ENCODE data around the gene ANO10. TPM values are rescaled to one million over a fixed set of nuclear protein-coding genes. Genes with fewer than 3 reads are reported as not detected.

The ANO10 gene
- total and polyA plus RNA-seq, 7 donors = 9.0 to 30.5 (median 16.8) TPM

DNA sequence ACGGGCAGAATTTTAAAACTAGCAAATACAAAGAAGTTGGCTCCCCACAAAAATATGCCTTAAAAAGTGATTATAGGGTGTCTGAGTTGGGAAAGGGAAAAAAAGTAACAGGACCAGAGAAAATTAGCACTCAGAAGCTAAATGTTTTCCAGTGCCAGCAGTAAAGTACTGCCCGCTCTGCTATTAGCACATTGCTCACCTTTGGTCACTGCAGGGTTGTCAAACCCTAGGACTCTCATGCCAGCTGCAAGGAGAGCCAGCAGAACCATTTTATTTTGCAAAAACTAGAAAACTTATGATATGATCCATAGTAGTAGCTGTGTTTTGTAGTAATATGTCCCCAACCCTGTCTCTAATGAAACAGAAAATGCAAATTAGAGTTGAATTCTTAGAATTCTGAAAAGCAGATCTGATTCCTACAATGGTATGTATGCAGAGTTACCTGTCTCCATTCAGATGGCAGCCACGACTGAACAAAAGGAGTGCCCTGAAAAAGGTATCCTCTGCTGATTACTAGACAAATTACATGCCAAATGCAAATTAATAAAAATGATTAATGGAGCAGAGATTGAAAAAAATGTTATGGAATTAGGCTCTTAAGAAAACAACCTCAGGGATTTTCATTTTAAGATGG, 185.2 kb downstream of the ANO10 start:
- intact Hi-C loops (cut with DNase I) = no loop called here
- no peaks in the 10 kb centered on the region for H3K36me3 ChIP-seq
- 90 to 98% methylated on average over 3 of the region's 3 CpGs for WGBS, 2 donors

DNA sequence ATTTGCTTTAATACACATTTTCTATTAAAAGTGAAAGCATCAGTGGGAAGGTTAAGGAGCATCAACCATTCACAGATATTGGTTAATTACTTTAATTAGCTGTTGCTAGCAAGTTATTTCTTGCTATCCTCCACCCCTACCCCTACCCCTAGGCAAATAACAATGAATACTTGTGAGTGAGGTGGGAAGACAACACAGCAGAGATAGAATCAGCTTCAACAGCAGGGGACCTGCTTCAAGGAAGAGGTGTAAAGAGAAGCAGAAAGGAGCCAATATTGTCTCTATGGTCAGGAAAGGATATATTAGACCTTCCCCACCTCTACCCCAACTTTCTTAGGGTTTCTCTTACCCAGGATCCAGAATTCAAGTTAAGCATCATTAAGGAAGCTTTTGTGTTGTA, 186.1 kb downstream of the ANO10 start:
- Histone ChIP-seq H3K4me1 (no peaks in the 10 kb centered on the region), H3K27me3 (no peaks in the 10 kb centered on the region), H3K36me3 (no peaks in the 10 kb centered on the region), H3K27ac (no peak overlapping the region), H3K4me3 (no peak overlapping the region), H3K9me3 (no peaks in the 10 kb centered on the region)
- intact Hi-C loops (cut with DNase I) = no loop called here
- TF ChIP-seq, protein P1, sequence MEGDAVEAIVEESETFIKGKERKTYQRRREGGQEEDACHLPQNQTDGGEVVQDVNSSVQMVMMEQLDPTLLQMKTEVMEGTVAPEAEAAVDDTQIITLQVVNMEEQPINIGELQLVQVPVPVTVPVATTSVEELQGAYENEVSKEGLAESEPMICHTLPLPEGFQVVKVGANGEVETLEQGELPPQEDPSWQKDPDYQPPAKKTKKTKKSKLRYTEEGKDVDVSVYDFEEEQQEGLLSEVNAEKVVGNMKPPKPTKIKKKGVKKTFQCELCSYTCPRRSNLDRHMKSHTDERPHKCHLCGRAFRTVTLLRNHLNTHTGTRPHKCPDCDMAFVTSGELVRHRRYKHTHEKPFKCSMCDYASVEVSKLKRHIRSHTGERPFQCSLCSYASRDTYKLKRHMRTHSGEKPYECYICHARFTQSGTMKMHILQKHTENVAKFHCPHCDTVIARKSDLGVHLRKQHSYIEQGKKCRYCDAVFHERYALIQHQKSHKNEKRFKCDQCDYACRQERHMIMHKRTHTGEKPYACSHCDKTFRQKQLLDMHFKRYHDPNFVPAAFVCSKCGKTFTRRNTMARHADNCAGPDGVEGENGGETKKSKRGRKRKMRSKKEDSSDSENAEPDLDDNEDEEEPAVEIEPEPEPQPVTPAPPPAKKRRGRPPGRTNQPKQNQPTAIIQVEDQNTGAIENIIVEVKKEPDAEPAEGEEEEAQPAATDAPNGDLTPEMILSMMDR (IDR thresholded peaks at IDR 0.05) = no peak
- TF ChIP-seq POLR2AphosphoS5 (IDR thresholded peaks at IDR 0.05) = no peak
- no peak for TF ChIP-seq POLR2A (IDR thresholded peaks at IDR 0.05)
- no peak for TF ChIP-seq EP300 (IDR thresholded peaks at IDR 0.05)
- DNase-seq = no peak

More for the DNA sequence above, 185.2 kb downstream of the ANO10 start:
- H3K27ac ChIP-seq = no peak overlapping the region
- H3K4me3 ChIP-seq = no peak overlapping the region
- H3K27me3 ChIP-seq = no peaks in the 10 kb centered on the region
- no peak for DNase-seq
- no peaks in the 10 kb centered on the region for H3K4me1 ChIP-seq
- H3K9me3 ChIP-seq = no peaks in the 10 kb centered on the region
- TF ChIP-seq EP300 (IDR thresholded peaks at IDR 0.05) (no peak), POLR2A (IDR thresholded peaks at IDR 0.05) (no peak), POLR2AphosphoS5 (IDR thresholded peaks at IDR 0.05) (no peak)
- TF ChIP-seq, protein P1 (IDR thresholded peaks at IDR 0.05) = no peak

DNA sequence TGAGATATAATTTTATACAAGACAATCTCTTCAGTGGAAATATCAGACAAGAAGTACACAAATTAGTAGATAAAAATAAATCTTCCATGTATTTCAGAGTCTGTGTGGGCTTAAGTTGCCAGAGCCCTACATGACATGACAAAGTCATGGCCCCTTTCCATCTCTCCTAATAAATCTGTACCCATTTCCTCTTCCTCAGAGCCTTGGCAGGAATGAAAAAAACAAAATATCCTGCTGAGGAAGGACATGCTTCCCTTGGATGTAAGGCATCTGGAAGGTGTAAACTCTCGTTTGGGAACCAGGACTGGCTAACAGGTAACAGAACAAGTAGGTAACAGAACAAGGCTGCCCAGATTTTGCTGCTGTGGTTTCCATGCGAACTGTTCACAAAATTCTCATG, 187.4 kb downstream of the ANO10 start:
- intact Hi-C loops (cut with DNase I) = no loop called here
- no peak overlapping the region for H3K27ac ChIP-seq
- H3K27me3 ChIP-seq = no peaks in the 10 kb centered on the region
- no peak overlapping the region for H3K4me3 ChIP-seq
- no peaks in the 10 kb centered on the region for H3K9me3 ChIP-seq
- H3K4me1 ChIP-seq = no peaks in the 10 kb centered on the region
- DNase-seq = no peak
- no peaks in the 10 kb centered on the region for H3K36me3 ChIP-seq
- WGBS, 2 donors = 87 to 91% methylated on average over 2 of the region's 2 CpGs
- TF ChIP-seq EP300 (IDR thresholded peaks at IDR 0.05) (no peak), POLR2AphosphoS5 (IDR thresholded peaks at IDR 0.05) (no peak)

DNA sequence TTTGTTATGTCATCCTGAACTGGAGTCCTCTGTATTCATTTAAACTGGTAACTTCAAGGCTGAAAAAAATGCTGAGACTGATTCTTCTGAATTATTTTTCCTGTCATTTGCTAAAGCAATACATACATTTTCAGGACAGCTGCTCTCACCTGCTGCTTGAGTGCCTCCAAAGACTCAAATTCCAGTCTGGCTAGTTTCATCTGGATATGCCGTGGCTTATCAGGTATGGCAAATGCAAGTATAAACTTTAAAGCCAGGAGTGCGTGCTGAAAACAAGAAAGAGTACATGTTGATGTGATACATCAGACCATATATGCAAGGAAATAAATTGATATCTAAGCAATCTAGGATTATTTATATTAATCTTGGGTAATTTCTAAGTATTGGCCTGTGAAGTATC, 189.3 kb downstream of the ANO10 start:
- no peaks in the 10 kb centered on the region for H3K27me3 ChIP-seq
- intact Hi-C loops (cut with DNase I) = no loop called here
- no peak for TF ChIP-seq POLR2A (IDR thresholded peaks at IDR 0.05)
- no peak for TF ChIP-seq POLR2AphosphoS5 (IDR thresholded peaks at IDR 0.05)
- TF ChIP-seq EP300 (IDR thresholded peaks at IDR 0.05) = no peak
- TF ChIP-seq, protein P1 (IDR thresholded peaks at IDR 0.05) = no peak
- no peak overlapping the region for H3K4me3 ChIP-seq
- H3K4me1 ChIP-seq = no peaks in the 10 kb centered on the region
- H3K9me3 ChIP-seq = no peaks in the 10 kb centered on the region
- DNase-seq = no peak
- no peaks in the 10 kb centered on the region for H3K36me3 ChIP-seq
- 97 to 99% methylated on average over 2 of the region's 2 CpGs for WGBS, 2 donors
- H3K27ac ChIP-seq = no peak overlapping the region

DNA sequence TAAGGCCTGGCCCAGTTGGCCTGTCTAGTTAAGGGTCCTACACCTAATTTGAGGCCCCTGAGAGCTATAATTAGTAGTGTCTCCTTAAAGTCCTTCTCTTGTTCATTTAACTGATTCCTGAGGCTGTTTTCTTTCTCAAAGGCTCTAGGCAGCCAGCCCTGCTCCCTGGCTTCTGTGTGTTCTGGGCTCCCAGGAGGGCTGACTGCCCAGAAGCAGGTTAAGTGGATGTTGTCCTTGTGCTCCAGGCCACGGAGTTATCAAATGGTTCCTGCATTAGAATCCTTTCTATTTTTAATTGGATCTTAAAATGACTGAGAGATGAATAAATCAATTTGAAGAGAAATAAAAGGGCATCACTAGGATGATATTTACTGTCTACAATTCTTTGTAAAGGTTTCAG, 195.4 kb downstream of the ANO10 start:
- DNase-seq = no peak
- Histone ChIP-seq H3K4me1 (peaks cover 0 to 34% (median 27%) of the 10 kb centered on the region in 4 donors), H3K27me3 (no peaks in the 10 kb centered on the region), H3K4me3 (no peak overlapping the region), H3K36me3 (no peaks in the 10 kb centered on the region), H3K9me3 (no peaks in the 10 kb centered on the region), H3K27ac (peak overlapping the region in 3 of 4 donors; percentile 57 to 78 (median 69))
- TF ChIP-seq, protein P1 (IDR thresholded peaks at IDR 0.05) = no peak
- TF ChIP-seq POLR2AphosphoS5 (IDR thresholded peaks at IDR 0.05) (peak in 1 of 4 donors; percentile 61), EP300 (IDR thresholded peaks at IDR 0.05) (peak in 1 of 4 donors; percentile 8)
- WGBS, 2 donors = 83 to 99% methylated on average over 1 of the region's 1 CpG
- intact Hi-C loops (cut with DNase I) = no loop called here
